ENCODE measurements around the gene LTBR.
A peak's percentile ranks its signal among the peaks of the same experiment; 100 is the strongest.
"Not testable (repeated sequence)": the region's sequence is repeated elsewhere in the genome, so short reads cannot be mapped to it uniquely, and the experiment has no call there.

The LTBR gene

DNA sequence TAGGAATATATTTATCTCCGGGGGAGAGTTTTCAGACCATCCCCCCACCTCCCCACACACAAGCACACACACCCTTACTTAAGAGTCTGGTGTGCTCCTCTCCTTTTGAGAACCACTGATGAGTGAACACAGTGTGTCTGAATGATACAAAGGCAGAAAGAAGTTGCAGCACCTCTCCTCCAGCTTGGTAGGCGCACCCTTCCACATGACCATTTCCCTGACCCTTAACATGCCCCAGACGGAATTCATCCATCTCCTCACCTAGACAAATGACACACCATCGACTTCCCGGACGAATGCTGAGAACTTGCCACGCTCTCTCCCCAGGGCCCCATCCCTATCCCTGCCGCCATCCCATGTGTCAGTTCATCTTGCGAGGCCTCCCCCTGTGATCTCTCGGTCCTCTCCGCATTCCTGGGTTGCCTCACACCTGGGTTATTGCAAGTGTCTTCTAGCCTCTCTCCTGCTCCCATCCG is 46.0 kb upstream of the LTBR start:
- Histone ChIP-seq H3K27ac (peak overlapping the region; percentile 89), H3K4me3 (no peak overlapping the region), H3K36me3 (ENCODE audit: insufficient read depth, low read length) (peaks cover 20% of the 10 kb centered on the region; the same call in 1 of the 2 replicates), H3K9me3 (ENCODE audit: low read depth, low read length) (no peaks in the 10 kb centered on the region), H3K9ac (ENCODE audit: insufficient read length) (no peak overlapping the region)
- TF ChIP-seq EZH2 (IDR thresholded peaks at IDR 0.05) = no peak
- DNase-seq (ENCODE audit: low read depth, low spot score) = no peak

DNA sequence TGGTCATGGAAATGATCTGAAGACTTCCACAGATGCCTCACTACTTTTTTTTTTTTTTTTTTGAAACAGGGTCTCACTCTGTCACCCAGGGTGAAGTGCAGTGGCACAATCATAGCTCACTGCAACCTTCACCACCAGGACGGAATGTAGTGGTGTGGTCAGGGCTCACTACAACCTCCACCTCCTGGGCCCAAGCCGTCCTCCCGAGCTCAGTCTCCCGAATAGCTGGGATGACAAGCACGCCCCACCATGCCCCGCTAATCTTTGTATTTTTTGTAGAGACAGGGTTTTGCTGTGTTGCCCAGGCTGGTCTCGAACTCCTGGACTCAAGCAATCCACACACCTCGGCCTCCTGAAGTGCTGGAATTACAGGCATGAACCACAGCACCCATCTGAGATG is 45.4 kb upstream of the LTBR start:
- H3K9ac ChIP-seq (ENCODE audit: insufficient read length); DNase-seq (ENCODE audit: low read depth, low spot score); H3K27ac ChIP-seq; H3K4me3 ChIP-seq; H3K9me3 ChIP-seq (ENCODE audit: low read depth, low read length): not testable (repeated sequence)
- H3K36me3 ChIP-seq (ENCODE audit: insufficient read depth, low read length) = peaks cover 15% of the 10 kb centered on the region; the same call in 1 of the 2 replicates

DNA sequence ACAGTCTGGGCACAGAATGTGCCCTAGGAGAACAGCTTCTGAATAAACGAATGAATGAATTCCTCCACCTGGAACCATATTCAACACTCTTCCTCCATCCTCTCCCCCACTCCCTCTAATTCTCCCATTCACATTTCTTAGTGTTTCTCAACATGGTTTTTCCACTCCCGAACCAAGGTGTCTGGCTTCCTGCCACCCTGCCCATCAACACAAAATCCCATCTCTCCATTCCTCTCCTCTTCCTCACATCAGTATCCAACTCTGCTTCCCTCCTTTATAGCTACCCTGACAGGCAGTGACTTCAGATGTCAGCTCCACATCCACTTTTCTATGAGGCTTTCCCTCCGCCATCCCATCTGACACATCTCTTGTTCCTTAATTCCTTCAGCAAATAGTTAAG is 45.0 kb upstream of the LTBR start:
- no peak for TF ChIP-seq POLR2AphosphoS5 (IDR thresholded peaks at IDR 0.05; ENCODE audit: borderline replicate concordance, low read depth, low read length)
- no peak for TF ChIP-seq EZH2 (IDR thresholded peaks at IDR 0.05)
- no peak for TF ChIP-seq FOXP2 (optimal IDR thresholded peaks at IDR 0.05; ENCODE audit: control extremely low read depth, extremely low read length, insufficient read depth)
- Histone ChIP-seq H3K36me3 (ENCODE audit: insufficient read depth, low read length) (peaks cover 10% of the 10 kb centered on the region; the same call in 1 of the 2 replicates), H3K4me3 (peak overlapping the region; percentile 96; the same call in 1 of the 2 replicates), H3K27ac (peak overlapping the region; percentile 59), H3K9me3 (ENCODE audit: low read depth, low read length) (no peaks in the 10 kb centered on the region), H3K9ac (ENCODE audit: insufficient read length) (peak overlapping the region; percentile 39)
- no peak for DNase-seq (ENCODE audit: low read depth, low spot score)

DNA sequence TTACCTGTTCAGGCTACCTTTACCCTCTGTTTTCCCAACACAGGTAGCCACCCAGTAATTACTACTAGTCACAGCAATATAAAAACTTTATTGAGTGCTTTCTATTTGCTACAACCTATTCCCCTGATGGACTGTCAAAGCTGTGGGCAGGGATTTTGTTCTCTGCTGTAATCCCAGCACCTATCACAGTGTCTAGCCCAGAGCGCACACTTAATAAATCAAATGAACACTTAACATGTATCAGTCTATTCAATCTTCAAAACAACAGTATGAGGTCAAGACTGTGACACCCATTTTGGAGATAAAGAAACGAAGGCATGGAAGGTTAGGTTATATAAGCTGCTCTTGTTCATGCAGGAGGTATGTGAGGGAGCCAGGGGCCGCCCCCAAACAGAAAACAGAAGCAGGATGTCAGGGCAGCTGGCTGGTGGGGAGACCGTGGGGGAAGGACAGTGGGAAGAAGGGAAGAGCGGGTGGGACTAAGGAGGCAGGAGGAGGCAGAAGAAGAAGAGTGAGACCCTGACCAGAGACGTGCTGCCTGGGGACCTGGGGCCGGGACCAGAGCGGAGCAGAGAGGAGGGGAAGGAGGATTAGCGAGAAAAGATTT is 43.8 kb upstream of the LTBR start:
- Histone ChIP-seq H3K9ac (ENCODE audit: insufficient read length) (peak overlapping the region; percentile 83), H3K36me3 (ENCODE audit: insufficient read depth, low read length) (no peaks in the 10 kb centered on the region), H3K9me3 (ENCODE audit: low read depth, low read length) (no peaks in the 10 kb centered on the region), H3K27ac (peak overlapping the region; percentile 32), H3K4me3 (peak overlapping the region; percentile 96)
- no peak for DNase-seq (ENCODE audit: low read depth, low spot score)
- no peak for TF ChIP-seq EZH2 (IDR thresholded peaks at IDR 0.05)
- no peak for TF ChIP-seq POLR2AphosphoS5 (IDR thresholded peaks at IDR 0.05; ENCODE audit: borderline replicate concordance, low read depth, low read length)
- no peak for TF ChIP-seq FOXP2 (optimal IDR thresholded peaks at IDR 0.05; ENCODE audit: control extremely low read depth, extremely low read length, insufficient read depth)

DNA sequence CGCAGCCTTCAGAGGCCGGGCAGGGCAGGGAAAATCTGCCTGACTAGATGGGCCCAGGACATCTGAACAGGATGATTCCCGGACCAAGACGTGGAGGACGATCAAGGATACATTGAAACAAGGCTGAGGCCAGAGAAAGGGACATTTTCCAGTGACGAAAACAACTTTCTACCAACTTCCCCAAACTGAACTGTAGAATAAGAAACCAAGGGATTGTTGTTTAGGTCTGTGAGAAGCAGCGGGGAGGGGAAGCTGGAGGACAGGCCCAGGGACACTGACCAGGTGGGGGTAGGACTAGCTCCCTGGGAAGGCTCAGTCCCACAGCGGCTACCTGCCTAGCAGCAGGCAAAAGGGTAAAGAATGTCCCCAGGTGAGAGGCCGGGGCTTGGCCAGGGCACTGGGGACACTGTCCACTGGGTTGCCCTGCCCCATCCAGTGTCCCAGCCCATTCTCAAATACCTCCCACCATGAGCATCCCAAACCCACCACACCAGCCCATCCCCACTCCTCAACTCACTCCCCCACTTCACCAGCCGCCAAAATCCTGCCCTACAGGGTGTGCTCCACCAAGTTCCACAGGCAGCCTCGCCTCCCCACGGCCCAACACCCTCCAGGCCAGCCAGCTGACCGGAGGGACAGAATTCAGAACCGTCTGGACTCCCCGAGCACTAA is 43.1 kb upstream of the LTBR start:
- DNase-seq (ENCODE audit: low read depth, low spot score) = no peak
- peak overlapping the region; percentile 96 for H3K4me3 ChIP-seq
- peak overlapping the region; percentile 48; the same call in 1 of the 2 replicates for H3K27ac ChIP-seq
- TF ChIP-seq POLR2AphosphoS5 (IDR thresholded peaks at IDR 0.05; ENCODE audit: borderline replicate concordance, low read depth, low read length) = no peak
- no peak for TF ChIP-seq FOXP2 (optimal IDR thresholded peaks at IDR 0.05; ENCODE audit: control extremely low read depth, extremely low read length, insufficient read depth)
- no peak for TF ChIP-seq EZH2 (IDR thresholded peaks at IDR 0.05)
- H3K9me3 ChIP-seq (ENCODE audit: low read depth, low read length) = no peaks in the 10 kb centered on the region
- peak overlapping the region; percentile 83 for H3K9ac ChIP-seq (ENCODE audit: insufficient read length)
- H3K36me3 ChIP-seq (ENCODE audit: insufficient read depth, low read length) = no peaks in the 10 kb centered on the region

DNA sequence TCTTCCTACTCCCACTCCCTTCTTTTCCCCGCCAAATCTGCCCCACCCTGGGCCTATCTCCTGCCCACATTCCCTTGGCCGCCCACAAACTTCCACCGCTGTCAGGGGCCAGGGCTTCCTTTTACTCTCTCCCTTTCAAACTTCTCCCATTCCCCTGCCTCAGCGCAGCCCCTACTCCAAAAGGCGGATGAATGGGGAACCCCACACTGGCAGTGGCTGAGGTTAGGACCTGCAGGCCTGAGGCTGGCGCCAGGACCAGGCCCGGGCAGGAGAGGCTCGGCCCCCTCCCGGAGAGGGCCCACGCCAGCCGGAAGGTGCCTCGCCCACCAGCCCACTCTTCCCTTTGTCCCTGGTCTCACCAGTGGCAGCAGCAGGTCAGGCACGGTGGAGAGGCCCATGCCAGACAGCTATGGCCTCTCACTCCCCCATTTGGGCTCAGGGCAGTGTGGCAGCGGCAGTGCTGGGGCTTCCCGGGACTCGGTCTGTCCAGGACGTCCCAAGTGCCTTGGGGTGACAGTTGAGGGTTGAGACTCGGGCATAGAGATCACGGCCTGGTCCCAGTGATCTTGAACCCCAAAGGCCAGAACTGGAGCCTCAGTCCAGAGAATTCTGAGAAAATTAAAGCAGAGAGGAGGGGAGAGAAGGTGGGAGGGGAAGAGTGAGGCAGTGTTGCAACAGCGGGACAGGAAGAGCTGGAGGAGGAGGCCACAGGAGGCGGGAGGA is 42.4 kb upstream of the LTBR start, which contains the start of gene TNFRSF1A:
TNFRSF1A (minus strand) TSS at position 660 of the 723 bp plus-strand sequence; CDS start at position 398, 262 bp downstream.
- peak within 1 kb of the TSS; percentile 83 for H3K9ac ChIP-seq (ENCODE audit: insufficient read length)
- no peaks in the 10 kb centered on the region for H3K9me3 ChIP-seq (ENCODE audit: low read depth, low read length)
- peak; percentile 44 for DNase-seq (ENCODE audit: low read depth, low spot score)
- no peaks in the 10 kb centered on the region for H3K36me3 ChIP-seq (ENCODE audit: insufficient read depth, low read length)
- H3K27ac ChIP-seq = peak within 1 kb of the TSS; percentile 89
- no peak for TF ChIP-seq EZH2 (IDR thresholded peaks at IDR 0.05)
- peak; percentile 76; the same call in 1 of the 2 replicates for TF ChIP-seq POLR2AphosphoS5 (IDR thresholded peaks at IDR 0.05; ENCODE audit: borderline replicate concordance, low read depth, low read length)
- TF ChIP-seq FOXP2 (optimal IDR thresholded peaks at IDR 0.05; ENCODE audit: control extremely low read depth, extremely low read length, insufficient read depth) = no peak
- peak within 1 kb of the TSS; percentile 96 for H3K4me3 ChIP-seq

DNA sequence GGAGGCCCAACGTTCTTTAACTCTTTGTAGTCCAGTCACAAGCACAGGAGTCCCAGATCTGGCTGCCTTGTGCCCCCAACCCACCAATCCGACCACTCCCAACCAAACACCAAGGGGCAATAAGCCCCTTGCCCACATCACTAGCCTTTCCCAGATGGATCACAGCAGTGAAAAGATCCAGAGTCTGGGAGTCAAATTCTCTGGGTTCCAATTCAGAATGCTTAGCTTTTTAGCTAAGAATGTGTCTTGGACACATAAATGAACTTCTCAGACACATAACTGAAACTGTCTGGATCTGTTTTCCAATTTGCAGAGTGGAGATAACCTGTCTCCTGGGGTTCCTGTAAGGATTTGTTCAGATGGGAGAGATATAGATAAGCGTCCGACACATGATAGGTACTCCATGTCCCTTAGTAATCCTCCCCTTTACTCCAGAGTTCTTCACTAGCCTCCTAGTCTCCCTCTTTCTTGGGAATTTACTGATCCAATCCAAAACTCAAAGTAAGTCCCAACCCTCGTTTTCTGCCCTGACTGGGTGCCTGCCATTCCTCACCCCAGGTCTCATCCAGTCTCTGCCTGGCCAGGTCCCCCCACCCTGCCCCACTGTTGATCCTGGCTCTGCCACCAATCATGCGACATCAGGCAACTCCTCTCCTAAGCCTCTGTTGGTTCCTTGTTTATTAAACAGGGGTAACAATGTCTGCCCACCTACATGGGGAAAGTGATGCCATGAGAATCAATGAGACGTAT is 41.6 kb upstream of the LTBR start:
- Histone ChIP-seq H3K27ac (peak overlapping the region; percentile 89), H3K9me3 (ENCODE audit: low read depth, low read length) (no peaks in the 10 kb centered on the region), H3K4me3 (peak overlapping the region; percentile 96), H3K36me3 (ENCODE audit: insufficient read depth, low read length) (no peaks in the 10 kb centered on the region), H3K9ac (ENCODE audit: insufficient read length) (peak overlapping the region; percentile 83)
- TF ChIP-seq POLR2AphosphoS5 (IDR thresholded peaks at IDR 0.05; ENCODE audit: borderline replicate concordance, low read depth, low read length) (no peak), EZH2 (IDR thresholded peaks at IDR 0.05) (no peak), FOXP2 (optimal IDR thresholded peaks at IDR 0.05; ENCODE audit: control extremely low read depth, extremely low read length, insufficient read depth) (no peak)
- no peak for DNase-seq (ENCODE audit: low read depth, low spot score)

DNA sequence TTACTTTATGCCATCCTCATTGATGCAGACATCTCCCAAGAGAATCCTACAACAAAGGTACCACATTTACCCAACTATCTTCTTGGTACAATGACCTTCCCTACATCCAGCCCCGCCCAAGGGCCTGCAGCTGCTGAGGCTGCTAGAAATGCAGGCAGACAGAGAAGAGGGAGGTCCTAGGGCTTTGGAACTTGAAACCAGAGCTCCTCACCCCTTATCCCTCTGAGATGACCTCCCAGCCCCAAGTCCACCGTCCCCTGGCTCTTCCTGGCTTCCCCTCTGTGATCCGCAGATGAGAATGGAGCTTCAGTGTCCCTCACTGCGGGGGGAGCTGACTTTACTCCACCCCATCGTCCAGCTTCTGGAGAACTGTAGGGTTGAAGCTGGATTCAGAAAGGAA is 40.4 kb upstream of the LTBR start:
- Histone ChIP-seq H3K27ac (no peak overlapping the region), H3K9ac (ENCODE audit: insufficient read length) (no peak overlapping the region)
- TF ChIP-seq FOXP2 (optimal IDR thresholded peaks at IDR 0.05; ENCODE audit: control extremely low read depth, extremely low read length, insufficient read depth) (no peak), POLR2AphosphoS5 (IDR thresholded peaks at IDR 0.05; ENCODE audit: borderline replicate concordance, low read depth, low read length) (no peak), EZH2 (IDR thresholded peaks at IDR 0.05) (no peak)

DNA sequence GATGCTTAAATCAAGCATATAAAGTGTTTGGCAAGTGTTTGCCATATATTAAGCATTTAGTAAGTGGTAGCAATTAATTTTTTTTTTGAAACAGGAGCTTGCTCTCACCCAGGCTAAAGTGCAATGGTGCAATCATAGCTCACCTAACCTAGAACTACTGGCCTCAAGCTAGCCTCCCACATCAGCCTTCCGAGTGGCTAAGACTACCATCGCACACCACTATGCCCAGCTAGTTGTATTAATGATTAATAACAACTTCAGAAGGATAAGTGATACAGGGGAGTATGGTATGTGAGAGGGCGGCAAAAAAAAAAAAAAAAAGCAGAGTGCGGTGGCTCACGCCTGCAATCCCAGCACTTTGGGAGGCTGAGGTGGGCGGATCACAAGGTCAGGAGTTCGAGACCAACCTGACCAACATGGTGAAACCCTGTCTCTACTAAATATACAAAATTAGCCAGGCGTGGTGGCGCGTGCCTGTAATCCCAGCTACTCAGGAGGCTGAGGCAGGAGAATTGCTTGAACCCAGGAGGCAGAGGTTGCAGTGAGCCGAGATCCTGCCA is 39.8 kb upstream of the LTBR start:
- H3K4me3 ChIP-seq; H3K9ac ChIP-seq (ENCODE audit: insufficient read length); H3K36me3 ChIP-seq (ENCODE audit: insufficient read depth, low read length); H3K27ac ChIP-seq; DNase-seq (ENCODE audit: low read depth, low spot score); H3K9me3 ChIP-seq (ENCODE audit: low read depth, low read length): not testable (repeated sequence)

More for the DNA sequence above, 40.4 kb upstream of the LTBR start:
- Histone ChIP-seq H3K4me3 (no peak overlapping the region), H3K36me3 (ENCODE audit: insufficient read depth, low read length) (no peaks in the 10 kb centered on the region), H3K9me3 (ENCODE audit: low read depth, low read length) (no peaks in the 10 kb centered on the region)
- no peak for DNase-seq (ENCODE audit: low read depth, low spot score)

Data from SK-N-MC (cell line).